Keratinocyte (primary cell): Measurements from ENCODE around the gene CCDC141.

ENCODE experiments used
- CTCF ChIP-seq, 3 experiments: IDR thresholded peaks in 1 of 3; conservative IDR thresholded peaks in 1 of 3; optimal IDR thresholded peaks in 1 of 3; 2 replicates in 2 of 3; 3 replicates in 1 of 3; pipeline versions ENCODE3 to v1.5.1; 2011; ENCODE audit warnings: low read length in 3 of 3, mild to moderate bottlenecking in 3 of 3, moderate library complexity in 2 of 3, control low read depth in 1 of 3, inconsistent platforms in 1 of 3; ENCODE audit not compliant: insufficient read depth in 2 of 3; ENCODE audit errors: extremely low read depth in 1 of 3
- EZH2 ChIP-seq: IDR thresholded peaks from one replicate; pipeline ENCODE4 v1.6.1; 2012; ENCODE audit warnings: inconsistent platforms, mild to moderate bottlenecking, low read length, moderate library complexity

- TF ChIP-seq CTCF (optimal IDR thresholded peaks at IDR 0.05 in 1 of 3, IDR thresholded peaks at IDR 0.05 in 1 of 3, conservative IDR thresholded peaks at IDR 0.05 in 1 of 3; ENCODE audit: extremely low read depth in 1 of 3, insufficient read depth in 2 of 3, low read length in 3 of 3) (no peak), EZH2 (no peak)
These were observed 818 bp upstream of the CCDC141 start for GRCh38 chr2:179050755-179051154.
